Stimulated activated CD4-positive, alpha-beta T cell treated with anti-CD3 and anti-CD28 coated beads, Interleukin-4, amount 100 ng/mL, for 48 hours (primary cell): Measurements from ENCODE around the gene VSTM2B.
"Not testable (repeated sequence)": the region's sequence is repeated elsewhere in the genome, so short reads cannot be mapped to it uniquely, and the experiment has no call there.

Experiments
- DNase-seq, 2 donors: peaks; one replicate each; pipeline ENCODE4 v3.0.0-alpha.2; 2020; ENCODE audit warnings: low read depth in 2 of 2

VSTM2B gene

DNA sequence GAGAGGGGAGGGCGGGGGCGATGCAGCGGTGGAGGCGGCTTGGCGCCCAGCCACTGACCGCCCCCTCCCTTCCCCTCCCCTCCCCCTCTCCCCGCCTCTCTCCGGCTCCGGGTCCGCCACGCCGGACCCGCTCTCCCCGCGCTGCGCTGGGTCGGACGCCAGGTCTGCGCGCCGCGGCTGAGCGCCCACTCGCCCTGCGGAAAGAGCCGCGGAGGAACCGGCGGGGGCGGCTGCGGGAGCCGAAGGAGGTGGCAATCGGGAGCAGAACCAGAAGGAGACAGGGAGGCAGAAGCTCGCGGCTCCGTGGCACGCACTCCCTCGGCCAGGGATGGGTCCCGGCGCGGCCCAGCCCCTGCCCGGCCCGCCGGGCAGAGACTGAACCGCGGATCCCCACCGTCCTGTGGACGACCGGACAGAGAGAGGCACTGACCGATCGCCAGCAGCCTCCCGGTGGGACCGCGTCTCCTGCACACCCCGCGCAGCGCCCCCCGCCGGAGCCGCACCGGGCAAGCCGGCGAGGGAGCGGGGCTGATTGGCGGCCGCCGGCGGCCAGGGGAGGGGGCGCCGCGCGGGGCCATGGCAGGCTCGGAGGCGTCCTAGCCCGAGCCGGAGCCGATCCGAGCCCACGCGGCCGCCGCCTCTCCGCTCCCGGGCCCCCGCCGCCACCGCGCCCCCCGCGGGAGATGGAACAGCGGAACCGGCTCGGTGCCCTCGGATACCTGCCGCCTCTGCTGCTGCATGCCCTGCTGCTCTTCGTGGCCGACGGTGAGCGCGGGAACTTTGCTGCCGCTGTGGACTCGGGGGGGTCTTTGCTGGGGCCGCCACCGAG is at the start of gene VSTM2B:
VSTM2B (plus strand) TSS at position 94 of the 829 bp plus-strand sequence; CDS start at position 684, 590 bp downstream.
- no peak for DNase-seq

GRCh38 chr19:29476528-29476927 is 49.3 kb upstream of the VSTM2B start:
- no peak for DNase-seq

GRCh38 chr19:29477831-29478577 is 47.8 kb upstream of the VSTM2B start:
- no peak for DNase-seq

DNA sequence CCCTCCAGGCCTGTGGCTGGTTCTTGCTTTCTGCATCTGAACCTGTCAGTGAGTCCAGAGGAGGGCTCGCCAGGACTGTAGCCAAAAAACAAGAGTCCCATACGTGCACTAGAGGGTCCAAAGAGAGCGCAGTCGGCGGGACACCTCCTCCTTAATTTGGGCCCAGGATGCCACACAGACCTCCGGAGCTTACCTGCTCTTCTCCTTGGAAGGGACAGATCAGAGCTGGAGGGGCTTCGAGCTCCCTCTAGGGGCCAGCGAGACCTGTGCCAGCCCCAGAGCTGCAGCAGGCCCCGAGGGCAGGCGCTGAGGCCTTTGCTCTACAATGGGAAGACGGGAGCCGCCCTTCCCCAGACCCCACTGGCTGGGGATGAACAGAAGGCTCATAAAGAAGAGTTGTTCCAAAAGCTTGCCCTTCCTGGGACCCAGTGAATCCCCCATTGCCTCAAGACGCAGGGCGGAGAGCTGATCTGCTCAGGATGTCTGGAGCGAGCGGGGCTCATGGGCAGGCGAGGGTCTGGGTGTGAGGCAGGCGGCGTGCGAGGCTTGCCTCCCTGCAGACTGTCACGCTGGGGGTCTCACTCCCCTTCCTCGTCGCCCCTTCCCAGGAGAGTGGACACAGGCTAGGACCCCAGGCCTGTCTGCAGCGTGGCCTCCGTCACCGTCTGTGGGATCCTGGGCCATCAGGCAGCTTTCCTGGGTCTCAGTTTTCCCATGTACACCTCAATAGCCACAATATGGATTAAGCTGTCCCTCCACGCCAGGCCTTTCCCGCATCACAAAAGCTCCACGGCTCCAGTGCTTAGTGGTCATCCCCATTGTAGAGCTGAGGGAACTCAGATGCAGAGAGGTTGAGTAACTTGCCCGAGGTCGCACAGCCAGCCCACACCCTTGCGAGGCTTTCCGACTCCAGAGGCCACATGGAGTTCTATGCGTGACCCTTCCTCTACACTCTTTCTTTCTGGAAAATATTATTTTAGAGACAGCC is 46.9 kb upstream of the VSTM2B start:
- peak in 1 of 2 donors; percentile 6 for DNase-seq

DNA sequence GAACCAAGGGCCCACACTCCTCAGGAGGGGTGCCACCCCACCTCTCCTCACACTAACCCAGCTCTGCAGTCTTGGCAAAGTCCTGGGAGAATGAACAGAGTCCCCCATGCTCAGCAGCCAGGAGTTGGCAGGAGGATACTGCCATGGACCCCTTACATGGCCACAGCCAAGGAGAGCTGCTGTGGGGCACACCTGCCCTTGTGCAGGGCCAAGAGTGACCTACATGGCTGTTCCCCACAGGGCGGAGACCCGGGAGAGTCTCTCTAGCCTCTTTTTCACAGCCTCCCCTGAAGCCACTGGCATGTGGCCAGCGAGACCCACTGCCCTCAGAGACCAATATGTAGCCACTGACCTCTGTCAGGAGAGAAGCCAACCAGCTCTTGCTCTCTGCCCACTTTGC is 45.9 kb upstream of the VSTM2B start:
- DNase-seq = no peak

GRCh38 chr19:29480507-29480906 is 45.3 kb upstream of the VSTM2B start:
- no peak for DNase-seq

GRCh38 chr19:29482855-29483640 is 42.7 kb upstream of the VSTM2B start:
- no peak for DNase-seq

GRCh38 chr19:29483641-29483920 is 42.2 kb upstream of the VSTM2B start:
- no peak for DNase-seq

DNA sequence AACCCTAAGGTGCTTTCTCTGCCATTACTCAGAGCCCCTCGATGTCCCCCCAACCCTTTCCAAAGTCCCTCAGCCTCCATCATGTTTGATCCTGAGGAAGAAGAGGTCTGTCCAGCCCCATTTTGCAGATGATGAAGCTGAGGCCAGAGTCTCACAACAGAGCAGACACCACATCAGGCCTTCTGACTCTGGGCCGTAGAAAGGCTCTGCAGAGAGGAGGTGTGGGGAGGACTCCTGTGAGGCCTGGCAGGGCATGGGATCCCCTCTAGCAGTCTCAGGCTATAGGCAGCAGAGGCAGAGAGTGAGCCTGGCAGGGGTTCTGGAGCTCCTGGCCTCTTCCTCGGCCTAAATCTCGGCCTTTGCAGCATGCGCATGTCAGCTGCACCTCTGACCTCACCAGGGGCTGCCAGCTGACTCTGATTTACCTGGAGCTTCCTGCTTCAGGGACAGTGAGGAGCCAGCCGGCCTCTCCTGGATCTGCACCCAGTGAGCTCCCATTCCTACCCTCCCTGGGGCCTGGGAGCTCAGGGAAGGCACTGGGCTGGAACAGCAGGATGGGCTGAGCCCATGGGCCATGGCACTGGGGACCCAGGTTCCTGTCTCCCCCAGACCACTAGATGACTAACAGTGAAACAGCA is 41.7 kb upstream of the VSTM2B start:
- no peak for DNase-seq

DNA sequence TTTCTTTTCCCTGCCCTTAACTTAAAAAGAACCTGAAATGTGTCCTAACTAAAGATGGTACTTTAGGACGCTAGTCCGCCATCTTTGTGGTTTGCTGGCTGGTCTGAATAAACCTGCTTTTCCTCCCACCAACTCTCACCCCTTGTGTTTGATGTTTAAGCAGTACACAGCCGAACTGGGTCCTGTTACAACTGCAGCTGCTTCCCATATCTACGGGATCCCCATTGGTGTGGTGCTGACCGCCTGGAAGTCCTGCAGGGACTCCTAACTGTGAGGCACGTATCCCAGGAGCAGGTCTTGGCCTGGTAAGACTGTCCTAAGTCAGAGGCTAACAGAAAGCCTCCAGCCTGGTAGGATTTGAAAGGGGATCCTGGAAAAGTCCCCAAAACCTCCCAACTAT is 40.9 kb upstream of the VSTM2B start:
- no peak for DNase-seq

GRCh38 chr19:29485293-29485692 is 40.5 kb upstream of the VSTM2B start:
- DNase-seq = no peak

GRCh38 chr19:29486961-29487360 is 38.8 kb upstream of the VSTM2B start:
- DNase-seq = not testable (repeated sequence)

GRCh38 chr19:29487432-29487831 is 38.4 kb upstream of the VSTM2B start:
- no peak for DNase-seq

DNA sequence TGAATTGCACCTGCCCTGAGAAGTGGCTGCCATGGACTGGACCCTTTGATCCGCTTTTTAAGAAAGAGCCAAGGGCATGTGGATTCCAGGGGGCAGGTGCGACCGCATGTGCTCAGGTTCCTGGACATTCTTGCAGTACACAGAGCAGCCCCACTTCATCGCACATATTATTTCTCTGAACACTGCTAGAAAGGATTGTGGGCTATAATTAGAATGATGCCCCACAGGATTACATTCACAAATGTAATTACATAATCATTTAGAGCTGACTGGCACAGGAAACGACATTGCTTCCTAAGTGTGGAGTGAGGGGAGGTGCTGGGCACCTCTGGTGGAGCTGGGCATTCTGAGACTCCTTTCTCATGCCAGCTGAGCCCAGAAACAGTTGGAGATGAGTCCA is 37.5 kb upstream of the VSTM2B start:
- DNase-seq = no peak

DNA sequence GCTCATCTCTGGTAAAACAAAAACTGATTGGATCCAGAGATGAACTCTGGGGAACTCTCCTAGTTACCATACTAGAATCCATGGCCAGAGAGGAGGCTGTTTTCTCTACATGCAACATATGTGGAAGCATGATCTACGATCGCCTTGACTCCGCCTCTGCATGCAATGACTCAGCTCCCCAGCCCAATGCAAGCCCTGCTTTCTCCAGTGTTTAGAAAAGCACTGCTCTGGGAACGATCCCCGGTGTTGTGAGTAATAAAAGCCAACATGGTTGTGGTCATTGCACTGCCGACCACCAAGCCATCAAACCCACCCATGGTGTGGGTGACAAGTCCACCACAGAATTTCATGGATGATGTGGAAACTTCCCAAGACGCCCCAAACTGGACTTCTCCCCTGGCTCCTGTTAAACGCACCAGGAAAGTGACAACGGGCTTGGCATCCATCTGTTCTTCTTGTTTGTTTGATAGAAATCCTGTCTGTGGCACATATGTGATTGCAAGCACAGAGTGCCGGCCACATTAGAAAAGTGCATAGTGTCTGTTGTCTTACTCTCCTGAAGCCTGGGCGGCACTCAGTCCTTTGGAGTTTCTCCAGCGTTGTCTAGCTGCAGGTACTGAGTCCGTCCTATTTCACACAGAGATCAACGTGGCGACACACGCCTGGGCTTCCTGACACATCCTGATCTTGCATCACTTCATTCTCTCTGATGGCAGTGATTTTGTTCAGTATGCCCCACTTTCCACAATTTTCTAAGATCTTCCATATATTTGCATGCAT is 36.4 kb upstream of the VSTM2B start:
- DNase-seq = no peak

GRCh38 chr19:29491491-29491890 is 34.3 kb upstream of the VSTM2B start:
- DNase-seq = no peak

- DNase-seq = no peak
These were observed 33.7 kb upstream of the VSTM2B start for GRCh38 chr19:29491995-29492577.

GRCh38 chr19:29492769-29493168 is 33.0 kb upstream of the VSTM2B start:
- no peak for DNase-seq

DNA sequence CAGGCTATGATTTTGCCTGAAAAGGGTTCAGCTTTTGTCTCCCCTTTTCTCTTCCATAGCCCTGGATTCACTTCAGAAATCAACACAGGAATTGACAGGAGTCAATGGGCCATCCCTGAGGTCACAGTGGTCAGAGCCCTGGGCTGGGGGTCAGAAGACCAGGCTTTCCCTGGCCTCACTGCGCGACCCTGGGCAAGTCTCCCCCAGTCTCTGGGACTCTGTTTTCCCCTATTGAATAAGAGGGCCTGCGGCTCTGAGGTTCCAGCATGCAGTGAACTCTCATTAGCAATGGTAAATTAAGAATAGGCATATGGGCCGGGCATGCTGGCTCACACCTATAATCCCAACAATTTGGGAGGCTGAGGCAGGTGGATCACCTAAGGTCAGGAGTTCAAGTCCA is 30.7 kb upstream of the VSTM2B start:
- DNase-seq = no peak
